ENCODE data around the gene SLC38A10. TPM values are rescaled to one million over a fixed set of nuclear protein-coding genes. Genes with fewer than 3 reads are reported as not detected.
"Not testable (repeated sequence)": the region's sequence is repeated elsewhere in the genome, so short reads cannot be mapped to it uniquely, and the experiment has no call there.

SLC38A10 gene
- total RNA-seq, 1 experiment from 2014 or later: 75.1 TPM

DNA sequence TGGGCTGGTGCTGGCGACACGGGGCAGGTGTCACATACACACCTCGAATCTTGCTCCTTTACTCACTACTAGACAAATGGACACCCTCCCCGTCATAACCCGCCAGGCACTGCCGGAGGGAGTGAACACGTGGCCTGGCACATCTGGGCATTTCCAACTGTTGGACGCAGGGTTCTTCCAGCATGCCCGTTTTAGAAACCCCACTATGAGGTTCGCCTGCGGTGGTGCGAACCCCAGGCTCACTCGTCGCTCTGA is 65.5 kb downstream of the SLC38A10 start:
- Histone ChIP-seq H3K9me3 (ENCODE audit: low read depth, low read length, poor library complexity, severe bottlenecking) (peaks cover 5% of the 10 kb centered on the region), H3K36me3 (ENCODE audit: insufficient read depth, low read length, poor library complexity, severe bottlenecking) (no peaks in the 10 kb centered on the region), H3K27ac (ENCODE audit: low read depth, low read length, poor library complexity, severe bottlenecking) (no peak overlapping the region), H3K4me3 (ENCODE audit: low read depth, low read length, poor library complexity, severe bottlenecking) (no peak overlapping the region), H3K4me1 (ENCODE audit: insufficient read depth, low read length, poor library complexity, severe bottlenecking) (no peaks in the 10 kb centered on the region), H3K27me3 (replicated peaks; ENCODE audit: insufficient read depth, low read depth, low read length, poor library complexity) (no peaks in the 10 kb centered on the region)
- no peak for DNase-seq (ENCODE audit: low spot score)
- no peak for TF ChIP-seq EZH2 (IDR thresholded peaks at IDR 0.05; ENCODE audit: borderline replicate concordance, low read depth, low read length, poor library complexity, severe bottlenecking)
- no peak for TF ChIP-seq CTCF (conservative IDR thresholded peaks at IDR 0.05; ENCODE audit: low read depth, low read length)
- ChIA-PET CTCF (no interaction called here), POLR2A (ENCODE audit: low non-redundant PET) (interaction anchor here (0.8 kb wide), 1 partner anchor 10 kb away, joined by 3 read pairs; the partner anchor contains the start of gene NDUFAF8)
- intact Hi-C loops (cut with micrococcal nuclease; ENCODE audit: unreplicated experiment): no loop called here
- no TSS peak for BruUV-seq (replicated peaks)

- Histone ChIP-seq H3K36me3 (ENCODE audit: insufficient read depth, low read length, poor library complexity, severe bottlenecking) (no peaks in the 10 kb centered on the region), H3K9me3 (ENCODE audit: low read depth, low read length, poor library complexity, severe bottlenecking) (peaks cover 5% of the 10 kb centered on the region), H3K27ac (ENCODE audit: low read depth, low read length, poor library complexity, severe bottlenecking) (no peak overlapping the region), H3K27me3 (replicated peaks; ENCODE audit: insufficient read depth, low read depth, low read length, poor library complexity) (no peaks in the 10 kb centered on the region), H3K4me3 (ENCODE audit: low read depth, low read length, poor library complexity, severe bottlenecking) (no peak overlapping the region), H3K4me1 (ENCODE audit: insufficient read depth, low read length, poor library complexity, severe bottlenecking) (no peaks in the 10 kb centered on the region)
- intact Hi-C loops (cut with micrococcal nuclease; ENCODE audit: unreplicated experiment): no loop called here
- no peak for DNase-seq (ENCODE audit: low spot score)
- ChIA-PET CTCF (no interaction called here), POLR2A (ENCODE audit: low non-redundant PET) (no interaction called here)
- TF ChIP-seq EZH2 (IDR thresholded peaks at IDR 0.05; ENCODE audit: borderline replicate concordance, low read depth, low read length, poor library complexity, severe bottlenecking) (no peak), CTCF (conservative IDR thresholded peaks at IDR 0.05; ENCODE audit: low read depth, low read length) (no peak)
- no TSS peak for BruUV-seq (replicated peaks)
Observed at GRCh38 chr17:81228834-81229665, 66.1 kb downstream of the SLC38A10 start.

GRCh38 chr17:81228420-81228819 is 66.7 kb downstream of the SLC38A10 start:
- Histone ChIP-seq H3K27me3 (replicated peaks; ENCODE audit: insufficient read depth, low read depth, low read length, poor library complexity) (no peaks in the 10 kb centered on the region), H3K9me3 (ENCODE audit: low read depth, low read length, poor library complexity, severe bottlenecking) (peaks cover 5% of the 10 kb centered on the region), H3K27ac (ENCODE audit: low read depth, low read length, poor library complexity, severe bottlenecking) (no peak overlapping the region), H3K4me1 (ENCODE audit: insufficient read depth, low read length, poor library complexity, severe bottlenecking) (peaks cover 2% of the 10 kb centered on the region), H3K4me3 (ENCODE audit: low read depth, low read length, poor library complexity, severe bottlenecking) (no peak overlapping the region), H3K36me3 (ENCODE audit: insufficient read depth, low read length, poor library complexity, severe bottlenecking) (no peaks in the 10 kb centered on the region)
- ChIA-PET CTCF (no interaction called here), POLR2A (ENCODE audit: low non-redundant PET) (no interaction called here)
- BruUV-seq (replicated peaks): no TSS peak
- TF ChIP-seq CTCF (conservative IDR thresholded peaks at IDR 0.05; ENCODE audit: low read depth, low read length) (no peak), EZH2 (IDR thresholded peaks at IDR 0.05; ENCODE audit: borderline replicate concordance, low read depth, low read length, poor library complexity, severe bottlenecking) (no peak)
- DNase-seq (ENCODE audit: low spot score): no peak
- intact Hi-C loops (cut with micrococcal nuclease; ENCODE audit: unreplicated experiment): no loop called here

DNA sequence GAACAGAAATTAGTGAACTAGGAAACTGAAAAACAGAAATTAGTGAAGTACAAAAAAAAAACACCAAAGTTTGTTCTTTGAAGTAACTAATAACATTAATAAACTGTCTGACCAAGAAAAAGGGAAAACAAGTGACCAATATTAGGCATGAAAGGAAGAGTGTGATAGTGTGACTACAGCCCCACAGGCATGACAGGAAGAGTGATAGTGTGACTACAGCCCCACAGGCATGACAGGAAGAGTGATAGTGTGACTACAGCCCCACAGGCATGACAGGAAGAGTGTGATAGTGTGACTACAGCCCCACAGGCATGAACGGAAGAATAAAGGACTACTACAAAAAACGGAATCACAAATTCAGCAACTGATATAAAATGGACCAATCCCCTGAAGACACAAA is 67.5 kb downstream of the SLC38A10 start:
- CTCF ChIA-PET; BruUV-seq (replicated peaks): not testable (repeated sequence)
- POLR2A ChIA-PET (ENCODE audit: low non-redundant PET): interaction anchor here (0.7 kb wide), 1 partner anchor 85 kb away, joined by 15 read pairs; no protein-coding TSS in a partner anchor

More for the DNA sequence above, 67.5 kb downstream of the SLC38A10 start:
- H3K27me3 ChIP-seq (replicated peaks; ENCODE audit: insufficient read depth, low read depth, low read length, poor library complexity); H3K4me3 ChIP-seq (ENCODE audit: low read depth, low read length, poor library complexity, severe bottlenecking); H3K9me3 ChIP-seq (ENCODE audit: low read depth, low read length, poor library complexity, severe bottlenecking); intact Hi-C loops (cut with micrococcal nuclease; ENCODE audit: unreplicated experiment); H3K4me1 ChIP-seq (ENCODE audit: insufficient read depth, low read length, poor library complexity, severe bottlenecking); DNase-seq (ENCODE audit: low spot score); H3K27ac ChIP-seq (ENCODE audit: low read depth, low read length, poor library complexity, severe bottlenecking); H3K36me3 ChIP-seq (ENCODE audit: insufficient read depth, low read length, poor library complexity, severe bottlenecking): not testable (repeated sequence)
